Measurements from ENCODE around the gene POLR3H. TPM values are rescaled to one million over a fixed set of nuclear protein-coding genes. Genes with fewer than 3 reads are reported as not detected.

The POLR3H gene
- polyA plus RNA-seq, 1 donor (not counting 4 experiments of a cell fraction or from before 2014, with no cell fraction given), result 44.7 TPM

DNA sequence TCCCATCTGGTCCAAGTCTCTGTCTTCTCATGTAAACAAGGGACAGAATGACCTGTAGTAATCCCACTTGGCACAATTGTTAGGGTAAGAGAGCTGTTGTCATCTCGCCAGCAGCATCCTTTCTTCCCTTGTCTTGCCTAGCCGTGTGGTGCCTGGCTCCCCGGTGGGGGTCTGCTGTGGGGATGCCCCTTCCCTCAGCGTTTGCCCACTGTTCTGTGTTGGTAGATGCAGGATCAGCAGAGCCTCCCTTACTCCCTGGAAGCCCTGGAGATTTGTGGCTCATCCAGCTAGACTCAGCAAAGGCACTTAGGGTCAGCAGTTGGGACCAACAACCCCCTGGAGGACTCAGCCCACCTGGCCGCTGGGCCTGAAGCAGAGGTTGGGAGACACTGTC, 62.3 kb downstream of the POLR3H start:
- Histone ChIP-seq H2AFZ (ENCODE audit: control insufficient read depth, low read length) (no peak overlapping the region), H3K9me1 (ENCODE audit: control insufficient read depth, extremely low read depth, insufficient read depth, low read length) (no peaks in the 10 kb centered on the region), H3K27me3 (ENCODE audit: control insufficient read depth, extremely low read depth, insufficient read depth, low read length) (no peaks in the 10 kb centered on the region), H3K4me3 (ENCODE audit: control insufficient read depth in 2 of 3, extremely low read depth in 1 of 3, insufficient read depth in 2 of 3, low read depth in 1 of 3, low read length in 3 of 3) (no peak overlapping the region), H3K4me2 (ENCODE audit: control insufficient read depth, extremely low read depth, insufficient read depth, low read depth, low read length) (no peak overlapping the region), H3K9ac (ENCODE audit: control insufficient read depth, extremely low read depth, insufficient read depth, low read length) (no peak overlapping the region), H3K79me2 (ENCODE audit: control insufficient read depth, insufficient read depth, low read length) (peaks cover 78% of the 10 kb centered on the region), H3K27ac (ENCODE audit: control insufficient read depth, insufficient read depth, low read length) (no peak overlapping the region), H3K36me3 (ENCODE audit: control insufficient read depth in 2 of 2, extremely low read depth in 1 of 2, insufficient read depth in 2 of 2, low read length in 2 of 2) (peaks cover 1 to 11% of the 10 kb centered on the region in 2 experiments), H3K4me1 (ENCODE audit: control insufficient read depth, extremely low read depth, insufficient read depth, low read length) (peaks cover 7% of the 10 kb centered on the region), H4K20me1 (ENCODE audit: control insufficient read depth, extremely low read depth, insufficient read depth, low read length) (peaks cover 7% of the 10 kb centered on the region), H3K9me3 (ENCODE audit: control insufficient read depth, low read depth, low read length) (no peaks in the 10 kb centered on the region)
- dilution Hi-C loops (cut with MboI; ENCODE audit: extremely low pct_ligation_motif_present, low sequenced_read_pairs), result no loop called here
- no peak for FAIRE-seq
- DNase-seq (ENCODE audit: low read depth, low spot score), result no peak
- no peak for TF ChIP-seq EZH2 (IDR thresholded peaks at IDR 0.05; ENCODE audit: low read length)
- TF ChIP-seq, protein P1, sequence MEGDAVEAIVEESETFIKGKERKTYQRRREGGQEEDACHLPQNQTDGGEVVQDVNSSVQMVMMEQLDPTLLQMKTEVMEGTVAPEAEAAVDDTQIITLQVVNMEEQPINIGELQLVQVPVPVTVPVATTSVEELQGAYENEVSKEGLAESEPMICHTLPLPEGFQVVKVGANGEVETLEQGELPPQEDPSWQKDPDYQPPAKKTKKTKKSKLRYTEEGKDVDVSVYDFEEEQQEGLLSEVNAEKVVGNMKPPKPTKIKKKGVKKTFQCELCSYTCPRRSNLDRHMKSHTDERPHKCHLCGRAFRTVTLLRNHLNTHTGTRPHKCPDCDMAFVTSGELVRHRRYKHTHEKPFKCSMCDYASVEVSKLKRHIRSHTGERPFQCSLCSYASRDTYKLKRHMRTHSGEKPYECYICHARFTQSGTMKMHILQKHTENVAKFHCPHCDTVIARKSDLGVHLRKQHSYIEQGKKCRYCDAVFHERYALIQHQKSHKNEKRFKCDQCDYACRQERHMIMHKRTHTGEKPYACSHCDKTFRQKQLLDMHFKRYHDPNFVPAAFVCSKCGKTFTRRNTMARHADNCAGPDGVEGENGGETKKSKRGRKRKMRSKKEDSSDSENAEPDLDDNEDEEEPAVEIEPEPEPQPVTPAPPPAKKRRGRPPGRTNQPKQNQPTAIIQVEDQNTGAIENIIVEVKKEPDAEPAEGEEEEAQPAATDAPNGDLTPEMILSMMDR (optimal IDR thresholded peaks at IDR 0.05 in 1 of 3, IDR thresholded peaks at IDR 0.05 in 1 of 3, conservative IDR thresholded peaks at IDR 0.05 in 1 of 3; ENCODE audit: extremely low read depth in 1 of 3, insufficient read depth in 2 of 3, low read length in 3 of 3), result no peak

DNA sequence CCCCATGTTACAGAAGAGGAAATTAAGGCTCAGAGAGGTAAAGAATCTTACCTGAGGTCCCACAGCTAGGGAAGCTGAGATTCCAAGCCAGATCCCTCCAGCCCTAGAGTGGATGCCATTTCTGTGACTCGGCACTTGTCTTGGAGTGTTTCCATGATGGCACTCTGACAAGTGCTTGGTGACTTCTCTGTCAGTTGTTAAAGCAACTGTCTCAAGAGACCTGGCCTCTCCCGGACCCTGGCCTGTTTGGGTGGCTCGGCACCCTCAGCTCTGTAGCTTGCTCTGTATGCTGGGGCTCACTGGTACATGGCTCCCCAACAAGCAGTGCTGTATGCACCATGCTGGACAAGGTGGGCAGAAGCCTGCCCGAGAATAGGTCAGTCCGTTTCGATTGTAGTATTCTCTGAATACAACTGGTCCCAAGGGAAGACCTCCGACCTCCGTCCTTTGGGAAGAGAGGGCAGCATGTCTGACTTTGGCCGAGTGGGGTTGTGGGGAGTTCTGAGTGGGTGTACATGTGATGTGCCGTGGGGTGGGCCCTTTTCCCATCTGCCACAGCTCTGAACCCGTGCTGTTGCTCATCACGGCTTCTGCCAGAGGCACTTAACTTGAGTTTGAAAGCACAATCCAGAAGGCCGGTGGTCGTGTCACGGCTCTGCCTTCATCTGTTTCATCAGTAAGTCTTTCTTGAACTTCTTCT, 63.0 kb downstream of the POLR3H start:
- Histone ChIP-seq H3K4me3 (ENCODE audit: control insufficient read depth in 2 of 3, extremely low read depth in 1 of 3, insufficient read depth in 2 of 3, low read depth in 1 of 3, low read length in 3 of 3) (no peak overlapping the region), H3K4me2 (ENCODE audit: control insufficient read depth, extremely low read depth, insufficient read depth, low read depth, low read length) (no peak overlapping the region), H3K9ac (ENCODE audit: control insufficient read depth, extremely low read depth, insufficient read depth, low read length) (no peak overlapping the region), H3K9me1 (ENCODE audit: control insufficient read depth, extremely low read depth, insufficient read depth, low read length) (no peaks in the 10 kb centered on the region), H3K79me2 (ENCODE audit: control insufficient read depth, insufficient read depth, low read length) (peaks cover 81% of the 10 kb centered on the region), H2AFZ (ENCODE audit: control insufficient read depth, low read length) (no peak overlapping the region), H3K27me3 (ENCODE audit: control insufficient read depth, extremely low read depth, insufficient read depth, low read length) (no peaks in the 10 kb centered on the region), H4K20me1 (ENCODE audit: control insufficient read depth, extremely low read depth, insufficient read depth, low read length) (peaks cover 7% of the 10 kb centered on the region), H3K36me3 (ENCODE audit: control insufficient read depth in 2 of 2, extremely low read depth in 1 of 2, insufficient read depth in 2 of 2, low read length in 2 of 2) (peaks cover 1 to 11% of the 10 kb centered on the region in 2 experiments), H3K27ac (ENCODE audit: control insufficient read depth, insufficient read depth, low read length) (no peak overlapping the region), H3K9me3 (ENCODE audit: control insufficient read depth, low read depth, low read length) (no peaks in the 10 kb centered on the region), H3K4me1 (ENCODE audit: control insufficient read depth, extremely low read depth, insufficient read depth, low read length) (peaks cover 7% of the 10 kb centered on the region)
- DNase-seq (ENCODE audit: low read depth, low spot score) (no peak), FAIRE-seq (peak; percentile 49)
- dilution Hi-C loops (cut with MboI; ENCODE audit: extremely low pct_ligation_motif_present, low sequenced_read_pairs), result no loop called here
- no peak for TF ChIP-seq EZH2 (IDR thresholded peaks at IDR 0.05; ENCODE audit: low read length)
- TF ChIP-seq, protein P1 (optimal IDR thresholded peaks at IDR 0.05 in 1 of 3, IDR thresholded peaks at IDR 0.05 in 1 of 3, conservative IDR thresholded peaks at IDR 0.05 in 1 of 3; ENCODE audit: extremely low read depth in 1 of 3, insufficient read depth in 2 of 3, low read length in 3 of 3), result no peak
